NCI-H2227 (cell line): ENCODE measurements around the gene HOXA1.

ENCODE experiments used
- DNase-seq: peaks from one replicate; lab custom pipeline; 2025; ENCODE audit not compliant: unreplicated experiment; lab: John Stamatoyannopoulos, UW

HOXA1 gene

DNA sequence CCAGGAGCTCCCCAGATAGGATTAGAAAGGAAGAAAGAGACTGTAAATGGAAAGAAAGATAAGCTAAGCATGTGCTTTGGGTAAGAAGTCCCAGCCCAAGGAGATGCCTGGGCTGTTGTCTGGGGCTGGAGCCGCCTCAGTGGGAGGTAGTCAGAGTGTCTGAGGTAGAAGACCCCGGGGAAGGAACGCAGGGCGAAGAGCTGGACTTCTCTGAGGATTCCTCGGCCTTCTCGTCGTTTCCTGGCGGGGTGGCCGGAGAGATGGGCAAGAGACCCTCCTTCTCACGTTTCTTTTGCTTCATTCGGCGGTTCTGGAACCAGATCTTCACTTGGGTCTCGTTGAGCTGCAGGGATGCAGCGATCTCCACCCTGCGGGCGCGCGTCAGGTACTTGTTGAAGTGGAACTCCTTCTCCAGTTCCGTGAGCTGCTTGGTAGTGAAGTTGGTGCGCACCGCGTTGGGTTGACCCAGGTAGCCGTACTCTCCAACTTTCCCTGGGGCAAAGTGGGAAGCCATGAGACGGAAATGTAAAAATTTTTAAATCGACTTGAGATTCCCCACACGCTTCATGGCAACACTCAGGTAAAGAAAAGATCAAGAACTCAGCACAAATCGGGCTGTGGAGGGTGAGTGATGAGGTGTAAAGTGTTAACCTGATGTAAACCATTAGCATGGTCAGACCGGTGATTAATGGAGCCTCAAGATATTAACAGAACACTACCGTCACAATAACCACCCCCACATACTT lies 1.3 kb downstream of the HOXA1 start:
- no peak for DNase-seq

DNA sequence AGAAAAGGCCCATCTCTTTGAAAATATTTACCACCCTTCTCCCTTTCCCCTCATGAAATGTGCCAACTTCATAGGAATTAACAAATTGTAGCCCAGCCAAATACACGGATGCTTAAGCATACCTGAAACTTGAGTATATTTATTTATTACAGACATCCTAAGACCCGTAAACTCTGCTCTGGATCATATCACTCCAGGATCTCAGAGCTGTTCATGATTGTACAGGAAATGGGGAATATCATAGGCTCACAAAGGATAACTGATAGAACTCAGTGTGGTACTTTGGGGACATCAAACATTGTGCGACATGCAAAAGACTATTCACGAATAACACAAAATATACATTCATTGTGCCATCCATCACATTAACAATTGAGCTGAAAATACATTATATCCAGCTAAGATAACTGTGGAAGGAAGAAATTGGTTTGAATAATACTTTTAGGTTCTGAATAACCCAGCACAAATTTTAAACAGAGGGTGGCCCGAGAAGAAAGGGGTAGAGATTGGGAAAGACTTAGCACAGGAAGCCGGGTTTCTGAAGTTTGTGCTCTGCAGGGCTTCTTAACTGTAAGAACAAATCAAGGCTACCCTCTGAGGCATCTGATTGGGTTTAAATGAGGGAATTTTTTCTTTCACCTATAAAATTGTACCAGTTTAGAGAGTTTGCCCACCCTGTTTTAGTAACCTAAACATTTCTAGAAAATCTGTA lies 2.5 kb downstream of the HOXA1 start:
- no peak for DNase-seq

DNA sequence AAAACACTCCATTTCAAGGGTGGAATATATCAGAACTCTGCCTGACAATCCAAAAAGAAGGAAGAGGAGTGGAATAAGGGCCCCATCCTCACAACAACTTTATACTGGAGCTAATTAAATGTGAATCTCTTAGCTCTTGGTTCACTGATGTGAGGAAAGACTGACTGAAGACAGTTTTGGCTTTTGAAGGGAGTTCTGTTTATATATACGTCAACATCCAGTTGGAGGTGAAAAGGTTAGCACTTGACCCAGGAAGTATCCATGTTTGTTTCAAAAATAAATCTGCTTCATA lies 3.0 kb downstream of the HOXA1 start:
- DNase-seq, result no peak

DNA sequence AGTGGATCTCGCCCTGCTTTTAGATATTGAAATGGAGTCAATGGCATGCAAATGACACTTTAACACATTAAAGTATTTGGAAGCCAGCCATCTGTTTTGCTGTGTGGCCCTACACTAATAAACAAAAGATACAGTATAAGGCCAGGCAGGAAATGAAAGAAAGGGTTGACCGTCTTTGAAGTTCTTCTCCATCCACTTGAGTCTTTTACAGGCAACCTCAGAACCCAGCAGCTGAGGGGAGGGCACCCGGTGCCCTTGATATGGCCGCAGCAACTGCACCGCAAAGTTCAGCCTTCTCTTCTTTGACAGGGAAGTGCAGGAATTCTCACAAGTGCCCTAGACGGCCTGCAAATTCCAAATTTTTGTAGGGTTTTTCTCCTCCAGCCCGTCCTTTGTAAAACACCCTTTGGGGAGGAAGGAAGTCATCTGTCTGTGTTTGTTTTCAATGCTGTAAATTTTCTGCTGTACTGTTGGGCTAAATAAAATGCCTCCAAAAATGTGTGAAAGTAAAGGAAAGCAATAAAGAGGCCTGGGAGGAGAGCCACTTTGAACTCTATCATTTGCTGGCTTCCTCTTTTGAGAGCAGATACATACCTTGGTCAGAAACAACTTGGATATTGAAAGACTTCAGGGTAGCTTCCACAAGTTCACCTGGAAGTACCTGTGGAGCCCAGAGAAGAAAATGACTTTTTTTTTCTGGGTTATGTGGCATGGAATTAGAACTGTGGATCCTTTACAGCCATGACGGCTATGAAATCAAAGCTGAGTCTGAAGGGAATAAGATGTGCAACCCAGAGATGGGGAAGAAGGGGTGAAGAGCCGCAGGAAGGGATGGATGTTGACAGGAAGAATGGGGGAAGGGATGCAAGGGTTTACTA lies 3.6 kb downstream of the HOXA1 start:
- DNase-seq, result no peak

DNA sequence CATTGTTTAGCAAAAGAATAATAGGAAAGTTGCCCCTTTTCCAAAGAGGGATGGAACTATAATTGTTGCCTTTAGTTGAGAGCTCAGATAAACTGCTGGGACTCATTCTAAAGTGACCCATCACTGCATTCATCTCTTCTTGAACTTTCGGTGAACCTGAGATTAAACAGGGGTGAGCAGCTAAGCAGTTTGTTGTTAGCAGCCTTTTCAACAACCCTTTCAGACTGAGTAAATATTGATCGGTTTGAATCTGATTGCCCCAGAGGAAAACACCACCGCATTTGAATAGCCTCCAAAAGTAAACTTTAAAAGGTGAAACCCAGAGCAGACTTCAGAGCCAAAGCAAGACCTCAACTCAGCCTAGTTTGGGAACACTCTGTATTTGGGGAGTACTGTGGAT lies 4.7 kb downstream of the HOXA1 start:
- DNase-seq, result no peak

DNA sequence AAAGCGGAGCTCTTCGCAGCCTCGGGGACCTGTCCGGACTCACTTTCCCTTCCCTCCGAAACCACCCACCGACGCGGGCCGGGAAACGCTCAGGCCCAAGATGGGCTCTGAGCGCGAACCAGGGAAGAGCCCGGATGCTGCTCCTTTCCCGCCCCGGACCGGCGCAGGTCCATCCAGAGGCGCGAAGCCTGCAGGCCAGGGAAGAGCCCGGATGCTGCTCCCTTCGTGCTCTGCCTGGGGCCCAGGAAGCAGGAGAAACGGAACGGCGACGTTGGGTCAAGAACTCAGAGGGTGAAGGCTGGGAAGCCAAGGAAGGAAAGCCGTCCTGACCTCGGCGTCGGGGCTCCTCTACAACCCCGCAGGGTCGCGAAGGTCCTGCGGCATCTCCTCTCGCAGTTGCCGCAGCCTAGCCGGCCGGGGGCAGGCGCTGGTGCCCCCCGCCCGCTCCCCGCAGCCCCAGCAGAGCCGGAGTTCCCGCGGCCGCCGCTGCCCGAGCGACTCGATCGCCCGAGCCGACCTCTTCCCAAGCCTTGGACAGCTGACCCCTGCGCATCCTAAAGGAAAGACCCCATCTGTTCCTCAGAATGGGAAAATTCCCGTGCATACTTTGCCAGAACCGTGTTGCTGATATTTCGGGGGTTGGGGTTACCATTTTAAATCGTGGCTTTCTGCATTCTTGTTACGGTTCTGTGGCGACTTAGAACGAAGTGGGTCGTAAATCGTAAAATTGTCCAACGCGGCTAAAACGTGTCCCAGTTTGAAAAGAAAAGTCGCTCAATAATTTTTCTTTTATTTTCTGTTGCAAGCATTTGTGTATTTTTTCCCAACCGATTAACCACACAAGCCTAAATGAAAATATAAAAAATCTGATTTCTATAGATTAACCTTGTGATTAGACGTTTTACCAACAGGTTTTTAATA lies 7.5 kb downstream of the HOXA1 start:
- no peak for DNase-seq

DNA sequence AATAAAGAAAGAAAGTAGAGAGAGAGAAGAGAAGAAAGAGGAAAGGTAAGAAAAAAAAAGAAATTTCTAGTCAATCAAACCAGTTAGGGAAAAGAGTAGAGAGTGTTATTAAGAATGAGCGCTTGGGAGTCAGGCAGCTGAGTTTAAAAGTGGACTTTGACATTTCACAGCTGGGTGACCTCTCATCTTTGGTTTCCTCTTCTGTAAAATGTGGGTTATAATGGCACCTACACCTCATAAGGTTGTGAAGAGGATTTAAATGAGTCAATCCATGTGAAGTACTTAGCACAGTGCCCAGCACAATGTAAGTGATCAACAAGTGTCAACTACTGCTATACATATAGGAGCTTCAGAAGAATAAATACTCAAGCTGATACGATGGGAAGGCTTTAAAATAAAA lies 12.2 kb downstream of the HOXA1 start:
- DNase-seq, result no peak

DNA sequence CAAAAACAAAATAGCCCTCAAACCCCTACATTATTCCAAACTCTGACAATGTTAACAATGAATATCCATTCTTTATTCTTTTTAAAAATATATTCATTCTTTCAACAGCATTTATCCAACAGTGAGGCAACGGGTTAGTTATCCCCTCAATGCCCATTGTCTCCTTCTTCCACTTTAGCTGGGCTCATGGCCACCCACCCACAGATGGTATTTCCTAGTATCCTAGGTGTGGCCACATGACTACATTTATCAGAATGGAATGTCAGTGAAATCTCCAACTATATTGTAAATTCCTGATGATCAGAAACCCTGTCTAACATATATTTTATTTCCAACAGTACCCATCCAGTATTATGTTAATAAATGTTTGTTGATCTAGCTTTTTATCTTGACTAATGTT lies 13.6 kb downstream of the HOXA1 start:
- DNase-seq, result no peak

DNA sequence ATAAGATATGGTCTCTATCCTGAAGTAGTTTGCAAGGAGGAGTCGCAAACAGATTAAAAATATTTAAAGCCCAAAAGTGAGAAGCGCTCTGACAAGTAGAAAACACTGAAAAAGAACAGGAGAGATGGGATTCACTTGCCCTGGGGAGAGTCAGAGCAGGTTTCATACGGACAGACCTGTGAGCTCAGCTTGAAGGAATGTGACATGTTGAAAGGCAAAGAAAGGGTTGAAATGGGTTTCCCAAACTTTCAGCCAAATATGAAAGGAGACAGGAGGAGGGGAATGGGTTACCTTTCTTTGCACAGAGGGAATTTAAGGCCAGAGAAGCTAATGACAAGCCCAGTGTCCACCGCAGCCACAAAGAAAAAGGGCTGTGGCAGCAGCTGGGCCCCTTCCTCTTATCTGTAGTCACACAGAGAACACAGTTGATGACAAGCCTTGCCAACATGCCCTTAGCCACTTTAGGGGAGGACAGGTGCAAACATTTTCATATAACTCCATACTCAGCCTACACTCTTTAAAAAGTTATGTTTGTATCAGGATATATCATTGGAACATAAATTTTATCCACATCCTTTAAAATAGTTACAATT lies 14.9 kb downstream of the HOXA1 start:
- DNase-seq, result no peak

DNA sequence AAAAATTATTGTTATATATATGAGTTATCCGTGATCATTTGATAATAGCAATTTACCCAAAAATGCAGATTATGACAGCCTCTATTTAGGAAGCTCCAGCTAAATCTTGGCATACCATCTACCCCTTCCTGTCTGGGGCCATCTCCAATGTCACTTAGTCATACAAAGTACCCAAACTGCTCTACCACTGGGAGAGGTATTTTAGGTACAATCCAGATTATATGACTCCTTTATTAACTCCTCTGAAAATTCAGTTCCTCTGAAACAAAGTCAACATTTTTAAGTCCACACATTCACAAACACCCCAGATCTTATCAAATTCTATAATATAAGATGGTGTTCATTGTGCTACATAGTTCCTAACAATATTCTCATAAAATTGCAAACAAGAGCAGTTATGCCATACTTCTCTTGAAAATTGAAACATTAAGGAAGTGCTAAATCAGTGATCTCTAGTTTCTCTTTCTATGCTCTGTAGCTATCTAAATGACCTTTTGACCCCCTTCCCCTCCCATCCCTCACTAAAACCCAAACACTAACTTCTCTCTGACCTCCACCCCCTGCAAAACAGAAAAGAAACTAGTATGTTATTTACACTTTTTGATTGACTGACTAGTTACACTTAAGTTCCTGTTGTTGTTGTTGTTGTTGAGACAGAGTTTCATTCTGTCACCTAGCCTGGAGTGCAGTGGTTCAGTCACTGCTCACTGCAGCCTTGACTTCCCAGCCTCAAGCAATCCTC lies 16.4 kb downstream of the HOXA1 start:
- DNase-seq, result no peak

DNA sequence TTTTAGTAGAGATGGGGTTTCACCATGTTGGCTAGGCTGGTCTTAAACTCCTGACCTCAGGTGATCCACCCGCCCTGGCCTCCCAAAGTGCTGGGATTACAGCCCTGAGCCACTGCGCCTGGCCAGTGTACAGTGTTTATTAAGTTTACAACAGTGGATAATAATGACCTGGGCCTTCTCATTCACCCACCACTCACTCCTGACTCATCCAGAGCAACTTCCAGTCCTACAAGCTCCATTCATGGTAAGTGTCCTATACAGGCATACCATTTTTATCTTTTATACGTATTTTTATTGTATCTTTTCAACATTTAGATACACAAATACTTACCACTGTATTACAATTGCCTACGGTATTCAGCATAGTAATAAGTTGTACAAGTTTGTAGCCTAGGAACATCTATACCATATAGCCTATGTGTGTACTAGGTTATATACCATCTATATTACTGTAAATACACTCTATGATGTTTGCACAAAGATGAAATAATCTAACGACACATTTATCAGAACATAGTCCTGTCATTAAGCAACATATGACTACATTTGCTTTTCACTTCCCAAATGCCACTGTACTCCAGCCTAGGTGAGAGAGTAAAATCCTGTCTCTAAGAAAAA lies 17.1 kb downstream of the HOXA1 start:
- DNase-seq, result no peak

DNA sequence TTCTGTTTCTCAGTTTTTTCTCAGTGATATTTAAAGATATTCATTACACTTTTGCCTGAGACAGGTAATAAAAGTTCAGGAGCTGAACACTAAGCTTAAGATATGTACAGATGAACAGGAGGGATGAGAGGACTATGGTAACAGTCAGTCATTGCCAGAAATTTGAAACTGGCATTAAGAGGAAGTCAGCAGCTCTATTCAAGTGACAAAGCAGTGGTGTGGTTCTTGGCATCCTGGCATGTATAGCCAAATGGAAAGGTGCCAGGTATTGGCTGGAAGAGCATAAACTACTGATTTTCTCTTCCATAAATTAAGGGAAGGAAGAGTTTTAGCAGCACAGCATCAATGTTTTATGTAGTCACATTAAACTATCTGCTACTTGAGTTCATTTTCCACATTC lies 22.7 kb downstream of the HOXA1 start:
- DNase-seq, result no peak

DNA sequence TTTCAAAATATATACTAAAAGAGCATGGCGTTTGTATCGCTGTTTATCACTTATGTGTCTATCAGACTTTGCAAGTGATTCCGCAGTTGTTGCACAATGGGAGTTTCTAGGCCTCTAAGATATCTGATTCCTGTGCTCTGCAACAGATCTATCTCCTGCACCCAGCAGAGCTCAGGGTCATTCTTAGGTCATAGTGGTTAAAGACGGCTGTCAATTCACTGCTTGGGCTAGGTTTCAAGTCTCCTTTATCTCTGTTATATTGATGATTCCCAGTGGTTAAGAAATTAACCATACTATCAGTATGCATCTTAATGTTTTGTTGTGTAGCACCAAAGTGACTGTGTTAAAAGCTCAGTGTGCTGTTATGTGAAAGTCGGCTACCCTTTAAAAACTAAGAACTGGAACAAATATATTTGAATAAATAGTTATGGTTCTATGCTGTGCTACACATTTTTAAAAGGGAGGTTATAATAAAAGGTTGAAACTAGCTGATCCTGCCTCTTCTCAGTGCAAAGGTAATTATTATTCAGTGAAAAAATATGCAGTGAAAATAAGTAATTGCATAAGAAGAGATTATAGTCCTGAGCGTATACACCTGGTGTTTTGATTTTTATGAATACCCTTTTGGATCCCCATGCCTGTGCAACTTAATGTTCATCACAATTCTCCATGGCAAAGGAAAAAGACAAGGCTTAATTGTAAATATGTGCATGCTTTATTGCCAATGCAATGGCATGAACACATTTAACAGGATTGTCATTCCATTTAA lies 24.0 kb downstream of the HOXA1 start:
- DNase-seq, result no peak

DNA sequence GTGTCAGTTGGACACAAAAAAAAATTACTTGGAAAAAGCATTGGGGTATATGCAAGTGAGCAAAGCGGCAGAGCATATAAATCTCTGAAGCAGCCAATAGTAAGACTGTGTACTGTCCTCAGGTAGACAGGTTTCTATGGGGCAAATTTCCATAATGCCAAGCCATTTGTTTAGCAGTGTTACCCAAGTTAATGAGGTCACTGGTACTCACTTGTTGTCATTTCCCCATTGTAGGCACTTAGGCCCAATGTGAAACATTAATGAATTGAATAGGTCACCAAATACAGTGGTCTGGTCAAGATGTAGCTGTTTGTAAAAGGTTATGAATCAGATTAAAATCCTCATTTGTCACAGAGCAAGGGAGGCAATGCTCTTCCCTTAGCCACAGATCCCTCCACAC lies 27.5 kb downstream of the HOXA1 start:
- DNase-seq, result no peak

DNA sequence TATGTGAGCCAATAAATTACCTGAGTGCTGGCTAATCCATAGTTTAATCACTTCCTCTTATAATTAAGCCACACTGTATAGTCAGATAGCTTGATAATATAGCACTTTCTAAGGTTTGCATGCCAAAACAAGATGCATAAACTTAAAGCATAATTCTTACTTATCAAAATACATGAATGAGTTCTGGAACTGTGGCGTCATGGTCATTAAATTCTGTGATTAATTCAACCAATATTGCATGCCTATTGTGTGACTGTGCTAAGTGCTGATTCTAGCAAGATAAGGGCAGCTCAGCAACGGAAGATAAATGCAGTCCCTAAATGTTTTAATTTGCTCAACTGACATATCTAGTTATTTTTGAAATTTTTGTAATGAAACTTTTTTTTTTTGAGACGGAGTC lies 29.7 kb downstream of the HOXA1 start:
- no peak for DNase-seq

DNA sequence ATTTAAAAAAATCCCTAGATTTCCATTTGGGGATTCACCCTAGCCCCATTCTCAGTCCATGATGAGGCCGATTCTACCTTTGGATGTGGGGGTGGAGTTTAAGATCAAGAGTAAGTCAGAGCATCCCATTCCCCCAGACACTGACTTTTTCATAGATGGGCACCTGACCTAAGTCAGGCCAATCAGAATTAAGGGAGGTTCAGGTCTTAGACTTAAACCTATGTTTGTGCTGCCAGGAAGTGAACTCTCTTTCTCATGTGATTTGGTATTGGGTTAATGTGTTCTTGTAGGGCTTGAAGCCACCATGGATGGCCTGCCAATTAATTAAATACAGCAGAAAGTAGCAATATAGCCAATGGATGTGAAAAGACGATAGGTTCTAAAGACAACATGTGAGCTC lies 30.1 kb downstream of the HOXA1 start:
- DNase-seq, result no peak

DNA sequence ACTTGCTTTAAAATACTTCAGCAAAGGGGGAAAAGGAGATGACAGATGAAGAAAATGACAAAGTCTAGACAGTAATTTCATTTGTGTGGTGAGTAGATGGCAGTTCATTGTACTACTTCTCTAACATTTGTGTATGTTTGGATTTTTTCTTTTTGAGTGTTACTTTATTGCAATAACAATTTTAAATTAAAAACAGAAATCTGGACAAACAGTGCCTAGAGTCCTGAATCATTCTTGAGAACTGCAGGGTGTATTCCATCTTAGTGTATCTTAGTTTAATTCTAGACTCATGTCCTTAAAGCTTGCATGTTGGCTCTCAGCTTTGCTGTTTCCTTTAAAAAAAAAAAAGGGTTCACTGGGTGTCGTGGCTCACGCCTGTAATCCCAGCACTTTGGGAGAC lies 31.1 kb downstream of the HOXA1 start:
- no peak for DNase-seq

DNA sequence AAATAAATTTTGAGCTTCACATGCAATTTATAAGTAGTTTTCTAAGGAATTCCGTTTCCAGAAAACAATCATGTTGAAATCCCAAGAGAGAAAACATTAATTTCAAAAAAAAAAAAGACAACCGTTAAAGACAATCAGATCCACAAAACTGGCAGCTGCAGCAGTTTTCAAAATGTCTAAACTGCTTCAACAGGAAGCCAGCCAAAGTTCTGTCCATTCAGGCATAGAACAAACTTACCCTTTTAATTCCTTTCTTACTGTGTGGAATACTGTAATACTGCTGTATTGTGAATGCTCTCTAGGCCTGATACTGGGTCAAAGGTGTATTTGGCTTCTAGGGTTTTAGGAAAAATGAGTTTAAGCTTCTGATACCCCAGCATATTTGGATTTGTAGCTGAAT lies 31.6 kb downstream of the HOXA1 start:
- no peak for DNase-seq

DNA sequence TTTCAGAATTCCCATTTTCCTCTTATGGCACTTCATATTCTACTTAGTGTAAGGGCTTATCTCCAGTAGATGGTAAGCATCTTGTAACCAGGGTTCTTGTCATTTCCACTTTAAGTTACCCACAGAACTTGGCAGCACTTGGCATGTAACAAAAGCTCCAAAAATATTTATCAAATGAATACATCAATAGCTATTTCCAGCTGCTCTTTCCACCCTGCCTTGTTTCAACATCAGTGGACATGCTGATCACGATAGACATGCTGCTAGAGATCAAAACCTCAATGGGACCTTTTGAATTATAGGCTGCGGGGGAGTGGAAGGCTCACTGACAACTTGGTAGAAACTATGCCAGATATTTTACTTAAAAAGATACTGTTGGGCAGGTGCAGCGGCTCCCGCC lies 32.9 kb downstream of the HOXA1 start:
- no peak for DNase-seq
